GM06990 (cell line): Measurements from ENCODE around the gene DENND1B.

ENCODE experiments used
- DNase-seq: peaks from one replicate; pipeline ENCODE4 v3.0.0-alpha.2; 2011; ENCODE audit not compliant: insufficient read length; ENCODE audit errors: extremely low read depth
- H3K27me3 ChIP-seq: replicated peaks from 2 replicates; pipeline ENCODE4 v1.6.0; 2011; ENCODE audit warnings: low read length; ENCODE audit not compliant: control insufficient read depth, insufficient read depth
- H3K36me3 ChIP-seq: 2 replicates; pipeline ENCODE4 v1.5.1; 2011; ENCODE audit warnings: low read length; ENCODE audit not compliant: control insufficient read depth, insufficient read depth
- H3K4me3 ChIP-seq: replicated peaks from 2 replicates; pipeline ENCODE4 v1.5.1; 2011; ENCODE audit warnings: low read depth, mild to moderate bottlenecking, control low read depth, low read length
- TF ChIP-seq, protein P1 (sequence below): IDR thresholded peaks from 2 replicates; pipeline ENCODE4 v1.5.1; 2011; ENCODE audit warnings: low read length, control low read depth, mild to moderate bottlenecking, inconsistent platforms; ENCODE audit not compliant: insufficient read depth, poor library complexity, severe bottlenecking

The DENND1B gene

GRCh38 chr1:197737916-197738315 is 37.4 kb downstream of the DENND1B start:
- TF ChIP-seq, protein P1, sequence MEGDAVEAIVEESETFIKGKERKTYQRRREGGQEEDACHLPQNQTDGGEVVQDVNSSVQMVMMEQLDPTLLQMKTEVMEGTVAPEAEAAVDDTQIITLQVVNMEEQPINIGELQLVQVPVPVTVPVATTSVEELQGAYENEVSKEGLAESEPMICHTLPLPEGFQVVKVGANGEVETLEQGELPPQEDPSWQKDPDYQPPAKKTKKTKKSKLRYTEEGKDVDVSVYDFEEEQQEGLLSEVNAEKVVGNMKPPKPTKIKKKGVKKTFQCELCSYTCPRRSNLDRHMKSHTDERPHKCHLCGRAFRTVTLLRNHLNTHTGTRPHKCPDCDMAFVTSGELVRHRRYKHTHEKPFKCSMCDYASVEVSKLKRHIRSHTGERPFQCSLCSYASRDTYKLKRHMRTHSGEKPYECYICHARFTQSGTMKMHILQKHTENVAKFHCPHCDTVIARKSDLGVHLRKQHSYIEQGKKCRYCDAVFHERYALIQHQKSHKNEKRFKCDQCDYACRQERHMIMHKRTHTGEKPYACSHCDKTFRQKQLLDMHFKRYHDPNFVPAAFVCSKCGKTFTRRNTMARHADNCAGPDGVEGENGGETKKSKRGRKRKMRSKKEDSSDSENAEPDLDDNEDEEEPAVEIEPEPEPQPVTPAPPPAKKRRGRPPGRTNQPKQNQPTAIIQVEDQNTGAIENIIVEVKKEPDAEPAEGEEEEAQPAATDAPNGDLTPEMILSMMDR: no peak
- Histone ChIP-seq H3K27me3 (no peaks in the 10 kb centered on the region), H3K36me3 (no peaks in the 10 kb centered on the region), H3K4me3 (no peak overlapping the region)
- no peak for DNase-seq

DNA sequence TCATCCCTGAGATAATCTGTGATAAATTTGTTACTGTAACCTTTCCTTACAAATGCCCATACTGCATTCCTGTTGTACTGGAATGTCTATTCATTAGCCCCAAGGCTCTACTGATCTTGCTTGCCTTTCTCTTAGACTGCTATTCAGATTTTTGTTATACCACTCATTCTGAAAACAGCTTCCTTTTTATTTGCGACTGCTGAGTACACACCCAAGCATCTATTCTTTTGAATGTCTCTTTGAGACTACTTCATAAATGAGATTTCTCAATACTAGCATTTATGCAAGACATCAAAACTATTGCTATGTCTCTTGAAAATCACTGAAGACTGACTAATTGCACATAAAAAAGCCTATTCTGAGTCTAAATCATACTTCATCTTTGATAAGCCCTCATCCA is 38.6 kb downstream of the DENND1B start:
- Histone ChIP-seq H3K27me3 (no peaks in the 10 kb centered on the region), H3K36me3 (no peaks in the 10 kb centered on the region), H3K4me3 (no peak overlapping the region)
- TF ChIP-seq, protein P1: no peak
- no peak for DNase-seq

DNA sequence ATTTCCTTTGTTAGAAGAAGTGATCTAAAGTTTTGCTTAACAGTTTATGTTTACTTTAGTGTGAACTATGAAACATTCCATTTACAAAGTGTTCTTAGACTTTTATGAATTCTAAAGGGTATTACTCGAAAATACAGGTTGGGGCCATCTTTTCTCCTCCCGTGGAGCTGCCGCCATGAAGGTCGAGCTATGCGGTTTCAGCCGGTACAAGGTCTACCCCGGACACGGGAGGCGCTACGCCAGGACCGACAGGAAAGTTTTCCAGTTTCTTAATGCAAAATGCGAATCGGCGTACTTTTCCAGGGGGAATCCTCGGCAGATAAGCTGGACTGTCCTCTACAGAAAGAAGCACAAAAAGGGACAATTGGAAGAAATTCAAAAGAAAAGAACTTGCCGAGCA is 39.8 kb downstream of the DENND1B start:
- H3K4me3 ChIP-seq: no peak overlapping the region
- no peaks in the 10 kb centered on the region for H3K36me3 ChIP-seq
- TF ChIP-seq, protein P1: no peak
- no peak for DNase-seq
- no peaks in the 10 kb centered on the region for H3K27me3 ChIP-seq

GRCh38 chr1:197733324-197733723 is 42.0 kb downstream of the DENND1B start:
- Histone ChIP-seq H3K36me3 (no peaks in the 10 kb centered on the region), H3K27me3 (no peaks in the 10 kb centered on the region), H3K4me3 (no peak overlapping the region)
- TF ChIP-seq, protein P1: no peak
- DNase-seq: no peak

GRCh38 chr1:197732187-197732586 is 43.1 kb downstream of the DENND1B start:
- Histone ChIP-seq H3K4me3 (no peak overlapping the region), H3K36me3 (no peaks in the 10 kb centered on the region), H3K27me3 (no peaks in the 10 kb centered on the region)
- TF ChIP-seq, protein P1: no peak
- DNase-seq: no peak

- H3K27me3 ChIP-seq: no peaks in the 10 kb centered on the region
- no peak for DNase-seq
- TF ChIP-seq, protein P1: no peak
- no peaks in the 10 kb centered on the region for H3K36me3 ChIP-seq
- H3K4me3 ChIP-seq: no peak overlapping the region
Observed at GRCh38 chr1:197731449-197731848, 43.8 kb downstream of the DENND1B start.
